ENCODE data around the gene PCDHGC3. TPM values are rescaled to one million over a fixed set of nuclear protein-coding genes. Genes with fewer than 3 reads are reported as not detected.

The PCDHGC3 gene
- total and polyA plus RNA-seq, 8 donors: 9.1 to 25.3 (median 18.9) TPM

DNA sequence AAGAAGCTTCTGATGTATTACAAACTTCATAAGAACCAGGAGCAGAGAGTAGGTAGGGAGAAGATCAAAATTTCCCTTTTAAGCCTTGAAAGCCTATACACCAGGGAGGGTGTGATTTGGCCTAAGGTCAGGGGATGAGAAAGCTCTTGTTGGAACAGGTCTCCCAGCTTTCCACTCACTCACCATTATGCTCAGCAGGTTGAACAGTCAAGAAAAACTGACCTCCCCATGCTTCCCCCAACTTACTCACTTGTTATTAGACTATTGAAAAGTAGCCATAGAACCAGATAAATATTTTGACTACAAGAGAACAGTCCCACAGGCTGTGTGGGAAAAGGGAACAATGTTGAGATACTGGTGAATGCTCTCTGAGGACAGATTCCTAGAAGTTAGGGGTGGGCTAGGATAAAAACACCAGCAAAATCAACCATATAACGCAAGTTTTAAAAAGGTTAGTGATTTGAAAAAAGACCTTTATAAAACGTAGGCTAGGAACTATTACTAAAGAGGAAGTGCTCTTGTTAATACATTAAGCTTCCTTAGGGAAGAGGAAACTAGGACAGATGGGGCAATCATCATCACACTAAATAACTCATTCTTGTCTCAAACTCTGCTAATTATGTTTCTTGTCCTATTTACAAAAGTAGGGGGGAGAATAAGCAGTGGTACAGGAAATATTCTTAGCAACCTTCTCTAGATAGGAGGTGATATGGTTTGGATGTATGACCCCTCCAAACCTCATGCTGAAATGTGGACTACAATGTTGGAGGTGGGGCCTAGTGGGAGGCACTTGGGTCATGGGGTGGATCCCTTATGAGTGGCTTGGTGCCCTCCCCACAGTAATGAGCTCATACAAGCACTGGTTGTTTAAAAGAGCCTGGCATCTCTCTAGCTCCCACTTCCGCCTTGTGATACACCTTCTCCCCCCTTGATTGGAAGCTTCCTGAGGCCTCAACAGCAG lies 44.1 kb downstream of the PCDHGC3 start:
- FAIRE-seq: no peak
- Histone ChIP-seq H3K27me3 (no peaks in the 10 kb centered on the region), H3K36me3 (peaks cover 0 to 14% (median 5%) of the 10 kb centered on the region in 3 donors), H3K27ac (no peak overlapping the region), H3K9me3 (no peaks in the 10 kb centered on the region), H3K4me3 (no peak overlapping the region), H3K4me1 (peaks cover 0 to 17% (median 0%) of the 10 kb centered on the region in 3 donors)
- DNase-seq: no peak
- 85% methylated on average over 3 of the region's 3 CpGs for WGBS, 2 donors
- intact Hi-C loops (cut with DNase I): loop anchor here in 1 of 3 donors (10.0 kb wide), 1 partner anchor 105 kb away; the partner anchor contains the start of genes PCDHGA10 and PCDHGB7
- TF ChIP-seq CTCF (IDR thresholded peaks at IDR 0.05): no peak
- ATAC-seq: no peak

GRCh38 chr5:141521244-141521781 lies 45.5 kb downstream of the PCDHGC3 start:
- TF ChIP-seq CTCF (IDR thresholded peaks at IDR 0.05): no peak
- 65 to 74% methylated on average over 2 of the region's 2 CpGs for WGBS, 2 donors
- Histone ChIP-seq H3K36me3 (peaks cover 0 to 9% (median 5%) of the 10 kb centered on the region in 3 donors), H3K4me3 (no peak overlapping the region), H3K4me1 (peaks cover 5 to 26% (median 11%) of the 10 kb centered on the region in 3 donors), H3K27me3 (no peaks in the 10 kb centered on the region), H3K9me3 (no peaks in the 10 kb centered on the region), H3K27ac (peak overlapping the region in 2 of 4 donors; percentile 51 to 58)
- ATAC-seq: peak in 3 of 4 donors; percentile 50 to 75 (median 54)
- intact Hi-C loops (cut with DNase I): loop anchor here in 1 of 3 donors (10.0 kb wide), 1 partner anchor 107 kb away; the partner anchor contains the start of genes PCDHGA10 and PCDHGB7
- DNase-seq: no peak
- FAIRE-seq: no peak

- no peak overlapping the region for H3K4me3 ChIP-seq
- intact Hi-C loops (cut with DNase I): loop anchor here in 1 of 3 donors (10.0 kb wide), 1 partner anchor 108 kb away; the partner anchor contains the start of genes PCDHGA10 and PCDHGB7
- H3K27me3 ChIP-seq: no peaks in the 10 kb centered on the region
- no peak for TF ChIP-seq CTCF (IDR thresholded peaks at IDR 0.05)
- peaks cover 0 to 5% (median 0%) of the 10 kb centered on the region in 3 donors for H3K36me3 ChIP-seq
- H3K9me3 ChIP-seq: no peaks in the 10 kb centered on the region
- H3K27ac ChIP-seq: peak overlapping the region in 2 of 4 donors; percentile 51 to 58
- no peak for DNase-seq
- peaks cover 5 to 26% (median 11%) of the 10 kb centered on the region in 3 donors for H3K4me1 ChIP-seq
- 71 to 76% methylated on average over 2 of the region's 2 CpGs for WGBS, 2 donors
- ATAC-seq: no peak
- no peak for FAIRE-seq
Measured at GRCh38 chr5:141522301-141522700, 46.5 kb downstream of the PCDHGC3 start.

- no peak for TF ChIP-seq CTCF (IDR thresholded peaks at IDR 0.05)
- Histone ChIP-seq H3K9me3 (no peaks in the 10 kb centered on the region), H3K36me3 (peaks cover 0 to 5% (median 0%) of the 10 kb centered on the region in 3 donors), H3K27ac (no peak overlapping the region), H3K4me3 (no peak overlapping the region), H3K4me1 (peaks cover 15 to 39% (median 25%) of the 10 kb centered on the region in 3 donors), H3K27me3 (no peaks in the 10 kb centered on the region)
- intact Hi-C loops (cut with DNase I): loop anchor here in 1 of 3 donors (10.0 kb wide), 1 partner anchor 109 kb away; the partner anchor contains the start of genes PCDHGA10 and PCDHGB7
- DNase-seq: no peak
- no peak for FAIRE-seq
- ATAC-seq: no peak
- 89 to 90% methylated on average over 8 of the region's 8 CpGs for WGBS, 2 donors
Measured at GRCh38 chr5:141523991-141524390, 48.2 kb downstream of the PCDHGC3 start.

Measured in pancreas (tissue), 10 donors.